IPS-NIHi7 (cell line): ENCODE results near the gene TENM4.

Experiments used
- DNase-seq: peaks from one replicate; pipeline ENCODE4 v3.0.0; 2012; ENCODE audit warnings: mixed read lengths; ENCODE audit errors: extremely low spot score

TENM4 gene

DNA sequence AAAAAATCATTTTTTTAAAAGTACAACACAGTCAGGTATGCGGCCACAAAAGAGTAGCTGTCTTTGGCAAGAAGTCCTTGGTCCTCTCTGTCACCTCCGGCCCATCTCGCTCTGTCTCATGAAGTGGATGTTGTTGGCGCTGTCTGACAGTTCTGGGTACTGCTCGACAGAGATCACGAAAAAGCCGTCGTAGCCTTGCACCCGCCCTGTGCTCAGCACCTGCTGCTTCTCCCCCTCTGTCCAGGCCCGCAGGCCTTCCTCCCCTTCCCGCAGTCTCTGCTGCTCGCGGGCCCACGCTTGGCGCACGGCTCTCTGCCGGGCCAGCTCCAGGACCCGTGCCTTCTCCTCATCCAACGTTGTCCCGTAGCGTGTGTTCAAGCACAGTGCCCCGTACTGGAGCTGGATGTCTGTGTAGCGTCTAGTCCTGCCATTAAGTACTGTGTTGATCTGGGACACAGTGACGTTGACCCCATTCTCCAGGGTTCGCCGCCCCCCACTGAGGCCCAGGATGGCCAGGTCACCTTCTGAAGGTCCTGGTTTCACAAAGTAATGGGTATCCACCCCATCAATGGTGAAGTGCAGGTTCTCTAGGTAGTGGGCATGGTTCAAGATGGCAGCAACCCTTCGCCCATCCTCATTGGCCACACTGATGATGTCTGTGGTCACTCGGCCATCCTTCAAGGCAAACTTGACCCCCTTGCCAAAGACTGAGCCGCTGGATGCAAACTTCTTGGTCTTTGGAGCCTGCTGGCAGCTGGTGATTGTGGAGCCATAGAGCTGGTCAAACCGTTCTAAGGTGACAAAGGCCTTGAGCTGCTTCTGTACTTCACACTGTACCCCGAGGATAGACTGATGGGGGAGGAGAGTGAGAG lies 782.6 kb downstream of the TENM4 start:
- no peak for DNase-seq

DNA sequence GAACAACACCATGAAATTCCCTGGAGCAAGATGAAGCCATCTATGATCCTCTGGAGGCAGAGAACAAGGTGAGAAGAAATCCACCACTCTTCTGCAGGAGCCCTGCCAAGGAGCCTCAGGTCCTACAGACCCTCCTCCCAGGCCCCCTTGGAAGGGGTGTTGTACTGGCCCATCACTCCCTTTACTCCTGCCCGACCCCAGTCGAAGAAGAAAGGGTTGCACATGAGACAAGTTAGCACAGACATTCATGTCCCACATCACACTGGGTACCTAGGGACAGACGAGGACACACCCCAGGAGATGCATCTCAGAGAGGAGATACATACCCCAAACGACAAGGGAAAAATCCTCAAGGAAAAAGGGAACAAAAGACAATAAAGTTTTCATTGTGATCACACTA lies 783.4 kb downstream of the TENM4 start:
- no peak for DNase-seq

DNA sequence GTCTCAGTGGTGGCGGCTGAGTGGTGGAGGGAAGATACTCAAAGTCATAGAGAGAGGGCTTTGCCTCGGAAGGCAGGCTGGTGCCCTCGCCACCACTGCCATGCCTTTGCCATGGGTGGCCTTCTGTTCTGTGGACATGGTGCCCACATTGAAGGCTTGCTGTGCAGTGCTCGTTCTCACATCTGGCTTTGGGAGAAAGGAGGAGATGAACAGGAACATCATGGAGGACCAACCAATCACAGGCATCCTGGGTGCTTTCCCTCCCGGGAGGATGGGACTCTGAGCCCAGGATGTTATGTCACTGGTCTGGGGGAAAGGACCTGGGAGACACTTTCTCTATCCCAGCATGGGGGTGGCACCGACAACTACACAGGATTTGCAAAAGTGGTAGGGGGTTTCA lies 783.8 kb downstream of the TENM4 start:
- no peak for DNase-seq

DNA sequence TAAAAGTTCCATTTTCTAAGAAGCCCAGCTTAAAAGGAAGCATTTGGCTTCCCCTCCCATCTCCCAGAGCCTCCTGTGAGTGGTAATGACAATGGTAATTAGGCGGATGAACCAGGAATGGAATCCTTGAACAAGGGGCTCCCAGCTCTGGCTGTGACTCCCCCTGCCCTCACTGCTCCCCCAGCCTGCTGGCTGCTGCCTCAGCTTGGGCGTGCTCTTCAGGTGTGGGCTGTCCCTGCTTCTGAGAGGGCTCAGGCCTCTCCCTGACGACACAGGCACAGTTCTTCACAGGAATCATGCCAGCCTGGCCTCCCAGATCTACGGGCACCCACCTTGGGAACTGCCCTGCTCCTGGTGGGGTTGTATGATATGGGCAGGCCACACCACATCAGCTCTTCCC lies 784.5 kb downstream of the TENM4 start:
- DNase-seq = no peak

DNA sequence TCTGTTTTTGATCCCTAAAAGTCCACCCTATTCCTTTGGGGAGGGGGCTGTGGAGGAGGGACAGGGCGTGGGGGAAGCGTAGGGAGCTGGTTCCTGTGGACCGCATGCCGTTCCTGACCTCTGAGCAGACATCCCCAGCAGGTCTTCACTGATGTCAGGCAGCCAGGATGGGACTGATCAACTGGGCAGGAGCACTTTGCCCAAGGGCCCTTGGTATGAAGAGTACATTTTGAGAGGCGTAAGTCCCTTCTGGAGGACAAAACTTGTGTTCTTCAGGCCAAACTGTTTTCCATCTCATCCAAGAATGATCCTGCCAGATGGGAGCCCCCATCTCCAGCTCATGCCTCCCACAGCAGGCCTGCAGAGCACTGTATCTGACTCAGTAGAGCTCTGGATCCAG lies 785.3 kb downstream of the TENM4 start:
- DNase-seq = no peak

DNA sequence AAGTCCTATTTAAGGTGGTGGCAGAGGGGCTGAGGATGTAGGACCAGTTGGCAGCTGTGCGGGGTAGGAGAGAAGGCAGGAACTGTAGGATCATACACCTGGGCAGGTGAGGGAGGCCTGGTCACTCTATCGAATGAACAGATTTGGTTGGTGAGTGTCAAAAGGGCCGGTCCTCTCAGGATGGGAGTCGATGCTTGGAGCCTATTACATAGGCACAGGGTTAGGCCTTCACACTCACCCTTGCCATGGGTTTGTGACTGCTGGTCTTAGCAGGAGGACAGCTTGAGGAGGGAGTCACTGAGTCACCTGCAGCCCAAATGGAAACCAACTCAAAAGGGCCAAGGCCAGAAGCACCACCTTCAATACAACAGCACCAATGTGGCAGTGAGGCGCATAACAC lies 786.0 kb downstream of the TENM4 start:
- no peak for DNase-seq

DNA sequence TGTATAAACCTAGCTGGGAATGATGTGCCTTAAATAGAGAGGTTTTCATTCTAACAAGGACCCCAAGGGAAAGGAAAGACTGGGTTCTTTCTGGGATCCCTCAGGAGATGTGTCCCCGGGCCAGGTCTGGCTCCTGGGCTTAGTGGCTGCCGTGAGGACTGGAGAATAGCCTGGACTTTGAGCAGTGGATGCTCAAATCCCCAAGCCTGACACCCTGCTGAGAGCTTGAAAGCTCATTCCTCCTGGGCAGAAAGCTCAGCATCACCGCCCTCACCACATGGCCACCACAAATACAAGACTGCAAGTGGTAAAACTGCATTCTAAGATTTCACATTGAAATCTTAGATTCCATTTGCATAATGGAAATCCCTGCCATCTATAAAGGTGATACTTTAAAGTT lies 786.8 kb downstream of the TENM4 start:
- peak; percentile 47 for DNase-seq

DNA sequence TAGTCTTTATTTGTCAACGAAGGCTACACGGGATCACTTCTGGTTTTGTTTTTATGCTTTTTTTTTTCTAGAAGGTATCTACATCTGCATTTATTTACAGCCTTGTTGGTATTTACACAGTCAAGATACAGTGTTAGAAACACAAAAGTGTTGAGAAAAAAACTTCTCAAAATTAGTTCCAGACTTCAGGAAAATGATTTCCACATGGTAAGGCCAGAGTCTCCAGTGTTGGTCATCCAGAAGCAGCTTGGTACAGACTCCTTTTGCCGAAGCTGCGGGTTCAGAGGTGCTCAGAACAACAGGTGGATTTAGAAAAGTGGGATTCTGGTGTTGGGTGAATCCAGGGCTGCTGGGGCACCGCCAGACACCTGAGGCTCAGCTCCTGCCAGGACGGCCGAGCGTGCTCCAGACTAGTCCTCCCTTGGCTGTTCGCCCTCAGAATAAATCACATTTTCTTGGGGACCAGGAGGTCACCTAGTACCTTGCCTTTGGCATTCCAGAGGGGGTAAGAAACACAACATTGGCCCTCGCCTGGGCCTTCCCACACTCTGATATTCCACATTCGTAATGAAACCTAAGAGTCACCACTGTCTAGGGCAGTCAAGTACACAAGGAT lies 787.4 kb downstream of the TENM4 start:
- DNase-seq = no peak

DNA sequence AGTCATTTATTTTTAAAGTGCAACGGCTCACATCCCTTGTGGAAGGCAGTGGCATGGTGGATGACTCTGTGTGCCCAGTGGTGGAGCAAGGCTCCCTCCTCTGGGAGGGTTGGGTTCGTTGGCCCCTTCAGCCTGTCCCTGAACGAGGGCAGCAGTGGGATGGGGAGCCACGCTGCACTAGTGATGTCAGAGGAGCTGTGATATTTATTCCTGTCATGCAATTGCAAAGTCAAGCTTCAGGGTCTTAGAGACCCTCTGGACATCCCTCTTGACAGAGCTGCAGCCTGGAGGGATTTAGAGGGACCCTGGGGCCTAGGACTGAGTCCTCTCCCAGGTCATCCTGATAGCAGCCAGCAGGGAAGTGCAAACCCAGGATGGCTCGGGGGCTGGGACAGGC lies 788.0 kb downstream of the TENM4 start:
- no peak for DNase-seq

DNA sequence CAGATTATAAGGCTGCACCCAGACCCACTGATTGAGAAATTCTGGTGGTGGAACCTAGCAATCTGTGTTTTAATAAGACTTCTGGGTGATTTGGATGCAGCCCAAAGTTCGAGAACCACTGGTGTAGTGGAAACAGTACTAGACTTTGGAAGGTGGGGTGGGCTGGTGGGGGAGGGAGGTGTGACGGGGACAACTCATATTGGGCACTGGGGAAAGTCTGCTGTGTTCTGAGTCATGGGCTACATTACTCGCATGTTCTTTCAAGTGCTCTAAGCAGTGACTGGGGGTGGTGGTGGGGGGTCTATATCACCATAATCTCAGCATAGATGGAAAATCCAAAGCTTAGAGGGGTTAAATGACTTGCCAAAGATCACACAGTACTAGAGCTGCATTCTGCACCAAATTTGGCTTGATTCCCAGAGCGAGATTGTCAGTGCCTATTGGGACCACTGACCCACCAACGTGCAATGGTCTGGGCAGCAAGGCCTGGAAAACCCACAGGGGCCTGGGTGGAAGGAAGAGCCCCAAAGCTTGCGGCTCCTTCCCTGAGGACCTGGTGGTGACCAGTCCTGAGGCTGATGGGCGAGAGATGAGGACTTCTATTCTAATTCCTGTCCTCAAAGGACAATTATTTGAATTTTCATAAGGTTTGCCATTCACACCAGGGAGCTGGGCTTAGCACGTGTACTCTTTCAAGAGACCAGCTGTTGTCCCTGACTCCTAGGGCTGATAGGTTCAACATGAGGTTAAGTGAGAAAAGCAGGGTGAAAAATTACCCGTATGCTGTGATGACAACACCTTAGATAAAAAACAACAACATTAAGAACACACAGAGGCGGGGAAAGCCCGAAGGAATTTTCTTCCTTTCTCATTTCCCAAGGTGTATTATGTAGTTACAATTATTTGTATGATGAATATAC lies 788.6 kb downstream of the TENM4 start:
- DNase-seq = no peak

DNA sequence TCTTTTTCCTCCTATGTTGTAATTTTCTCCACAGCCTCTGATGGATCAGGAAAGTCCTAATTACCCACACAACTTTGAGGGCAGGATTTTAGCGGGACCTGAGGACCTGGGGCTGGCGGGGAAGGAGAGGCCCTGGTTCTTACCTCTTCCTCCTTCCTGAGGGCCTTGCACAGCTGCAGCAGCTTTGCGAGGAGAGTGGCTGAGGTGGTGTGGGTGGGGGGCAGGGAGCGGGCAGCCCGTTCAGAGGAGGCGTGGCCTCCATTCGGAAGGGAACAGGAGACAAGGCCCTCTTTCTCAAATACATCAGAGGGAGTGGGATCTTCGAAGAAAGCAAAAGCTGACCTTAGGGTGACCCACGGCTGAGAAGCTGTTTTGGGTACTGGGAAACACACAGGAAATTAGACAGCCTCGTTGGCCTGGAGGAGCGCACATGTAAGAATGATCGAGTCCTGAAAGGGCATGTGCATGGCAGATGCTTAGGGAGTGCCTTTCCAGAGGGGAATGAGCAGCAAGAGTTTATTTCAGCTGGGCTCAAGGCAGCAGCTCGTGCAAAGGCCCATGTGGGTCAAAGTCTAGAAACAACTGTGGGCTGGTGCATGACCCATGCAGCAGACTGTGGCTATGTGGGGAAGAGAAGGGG lies 789.6 kb downstream of the TENM4 start:
- no peak for DNase-seq

DNA sequence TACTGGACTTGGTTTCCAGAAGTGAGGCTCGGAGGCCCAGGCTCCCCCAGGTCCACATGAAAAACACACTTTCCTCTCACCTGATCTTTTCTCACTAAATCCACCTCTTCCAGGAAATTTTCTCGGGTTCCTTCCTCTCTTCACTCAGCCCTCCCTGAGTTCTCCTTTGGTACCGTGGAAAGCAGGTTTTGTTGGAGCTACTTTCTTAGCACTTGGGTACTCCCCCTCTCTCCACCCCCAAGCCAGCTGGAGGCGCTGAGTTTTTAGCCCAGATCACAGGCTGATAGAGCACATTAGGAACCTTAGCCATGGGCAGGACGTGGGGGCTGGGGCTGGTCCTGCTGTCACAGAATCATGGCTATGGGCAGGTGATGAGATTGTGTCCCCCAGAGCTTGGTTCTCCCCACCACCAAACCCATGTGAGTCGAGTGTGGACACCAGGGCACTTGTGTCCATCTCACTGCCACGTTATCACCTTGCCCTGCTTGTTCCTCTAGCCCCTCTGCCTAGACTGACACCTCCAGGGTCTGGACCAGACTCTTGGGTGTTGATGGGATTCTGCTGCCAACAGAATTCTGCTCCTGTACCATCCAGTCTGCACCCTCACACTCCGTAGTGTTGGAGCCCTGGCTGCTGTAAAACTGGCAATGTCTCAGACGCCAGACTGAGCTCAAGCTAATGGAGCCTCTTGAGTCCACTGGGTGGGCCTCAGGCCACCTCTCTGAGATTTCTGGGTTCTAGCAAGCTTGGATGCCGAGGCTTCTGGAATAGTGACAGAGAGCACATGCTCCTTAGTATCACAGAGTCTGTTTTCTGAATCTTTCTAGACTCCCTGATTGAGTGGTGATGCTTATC lies 791.2 kb downstream of the TENM4 start:
- DNase-seq = no peak

DNA sequence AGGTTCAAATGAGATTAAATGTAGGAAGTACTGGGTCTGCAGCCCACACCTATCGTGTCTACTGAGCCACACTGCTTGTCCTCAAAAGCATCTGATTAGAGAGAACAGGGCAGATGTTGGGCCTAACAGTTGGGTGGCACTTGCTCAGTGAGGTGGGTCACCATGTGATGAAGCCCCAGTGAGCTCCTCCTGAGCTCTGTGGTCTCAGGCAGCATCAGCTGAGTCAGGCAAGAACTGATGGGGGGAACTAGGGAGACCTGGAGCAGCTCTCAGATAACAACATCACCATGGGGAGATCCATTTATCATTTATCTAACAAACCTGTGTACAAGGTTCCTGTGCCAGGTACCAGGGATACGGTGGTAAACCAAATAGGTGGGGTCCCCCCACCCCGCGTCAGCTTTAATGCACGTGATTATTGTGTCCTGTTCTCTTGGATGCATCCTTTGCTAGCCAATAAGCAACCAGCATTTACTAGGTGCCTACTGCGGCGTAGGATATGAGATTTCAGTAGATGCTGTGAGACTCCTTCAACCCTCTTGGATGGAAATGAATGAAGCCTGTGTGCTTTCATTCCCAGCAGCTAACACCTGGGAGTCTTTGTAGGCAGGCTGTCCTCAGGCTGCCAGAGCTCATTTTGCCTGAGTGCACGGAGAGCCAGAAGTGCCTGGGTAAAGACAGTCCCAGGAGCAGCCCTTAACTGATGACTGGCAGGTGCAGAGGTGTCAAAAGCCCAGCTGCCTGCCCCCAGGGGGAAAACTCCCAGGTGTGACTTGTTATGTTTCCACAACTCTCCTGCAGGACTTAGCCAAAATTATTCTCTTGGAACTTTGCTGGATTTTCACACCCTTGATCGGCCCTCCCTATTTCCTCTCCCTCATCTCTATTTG lies 792.6 kb downstream of the TENM4 start:
- peak; percentile 4 for DNase-seq

DNA sequence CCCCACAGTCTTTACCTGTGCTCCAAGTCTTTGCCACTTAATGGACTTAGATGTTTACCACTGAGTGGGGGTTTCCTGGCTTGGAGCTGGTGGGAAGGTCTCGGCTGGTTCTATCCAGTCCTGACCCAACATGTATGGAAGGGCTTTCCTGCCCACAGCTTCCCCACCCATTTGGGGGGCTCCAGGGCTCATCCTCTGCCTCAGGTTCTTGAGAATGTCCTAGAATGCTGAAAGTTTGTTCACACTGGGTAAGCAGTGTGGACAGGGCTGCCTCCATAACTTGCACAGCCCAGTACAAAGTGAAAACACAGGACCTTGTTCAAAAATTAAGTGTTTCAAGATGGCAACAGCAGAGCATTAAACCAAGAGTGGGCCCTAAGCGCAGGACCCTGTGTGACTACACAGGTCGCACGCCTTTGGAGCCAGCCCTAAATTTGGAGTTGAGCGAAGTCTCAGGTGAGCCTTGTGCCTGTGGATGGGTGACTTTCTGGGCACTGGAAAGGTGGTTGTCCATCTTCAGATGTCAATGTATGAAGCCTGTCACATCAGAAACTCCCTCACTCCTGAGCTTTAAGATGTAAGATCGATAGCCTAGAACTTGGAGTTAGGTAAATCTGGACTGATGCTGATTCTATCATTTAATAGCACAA lies 793.4 kb downstream of the TENM4 start:
- no peak for DNase-seq

DNA sequence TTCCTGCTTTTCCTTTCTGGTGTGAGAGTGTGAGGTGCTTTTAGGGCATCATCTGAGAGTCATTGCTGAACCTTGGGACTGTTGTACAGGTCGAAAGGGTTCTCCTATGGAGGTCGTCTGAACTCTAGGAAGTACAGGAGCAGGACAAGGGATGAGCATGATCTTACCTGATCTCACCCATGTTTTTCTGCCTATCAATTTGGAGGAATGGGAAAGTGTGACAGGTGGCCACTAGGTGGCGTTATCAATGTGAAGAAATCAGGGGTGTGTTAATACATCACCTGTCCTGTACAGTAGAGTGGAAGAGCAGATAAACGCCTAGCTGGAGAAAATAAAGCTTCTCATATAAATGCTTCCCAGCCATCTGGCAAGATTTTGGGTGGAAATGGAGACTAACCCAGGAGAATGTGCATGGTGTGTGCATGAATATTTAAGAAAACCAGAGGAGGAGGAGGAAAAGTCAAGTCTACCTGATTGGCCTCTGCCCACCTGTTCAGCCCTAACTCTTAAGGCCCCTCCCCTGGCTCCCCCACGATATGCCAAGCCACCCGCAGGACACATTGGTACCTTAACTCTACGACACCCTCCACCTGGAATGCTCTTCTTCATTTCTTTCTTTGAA lies 794.2 kb downstream of the TENM4 start:
- DNase-seq = peak; percentile 74

DNA sequence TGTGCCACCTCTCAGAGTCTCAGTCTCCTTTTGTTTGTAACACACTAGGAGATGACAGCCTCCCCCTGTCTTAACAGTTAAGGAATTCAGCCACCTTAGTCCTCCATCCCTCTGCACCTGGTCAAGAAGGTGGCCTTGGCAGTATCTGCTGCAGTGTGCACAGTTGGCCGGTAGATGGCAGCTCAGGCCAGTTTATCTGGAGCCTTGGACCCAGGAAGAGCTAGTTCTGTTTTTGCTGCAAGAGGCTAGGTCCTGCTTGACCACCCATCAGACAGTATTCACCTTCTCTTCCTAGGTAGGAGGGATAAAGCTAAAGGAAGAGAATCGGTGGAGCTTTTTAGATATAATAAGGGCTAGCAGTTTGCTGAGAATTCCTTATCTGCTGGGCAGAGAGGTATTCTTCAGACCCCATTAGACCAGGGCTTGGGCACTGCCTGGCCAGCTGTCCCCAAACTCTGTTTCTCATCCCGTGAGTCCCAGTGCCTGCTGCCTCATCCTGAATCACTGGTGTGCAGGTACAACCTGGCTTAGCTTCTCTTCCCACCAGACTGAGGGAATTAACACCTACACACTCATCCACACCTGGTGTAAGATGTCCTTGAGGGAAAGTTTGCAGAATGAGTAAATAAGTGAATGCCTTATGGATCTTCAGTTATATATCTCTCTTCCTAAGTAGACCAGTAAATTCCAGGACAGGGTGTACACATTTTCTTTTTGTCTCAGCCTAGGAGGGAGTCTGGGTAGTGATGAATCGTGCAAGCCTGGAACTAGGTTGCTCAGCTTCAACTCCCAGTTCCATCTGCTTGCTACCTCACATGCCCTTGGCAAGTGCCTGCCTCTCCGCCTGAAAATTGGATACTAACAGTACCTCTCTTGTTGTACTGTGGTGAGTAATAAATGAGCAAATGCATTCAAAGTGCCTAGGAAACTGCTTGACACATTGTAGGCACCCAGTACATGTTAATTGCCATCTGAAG lies 795.3 kb downstream of the TENM4 start:
- DNase-seq = peak; percentile 87

DNA sequence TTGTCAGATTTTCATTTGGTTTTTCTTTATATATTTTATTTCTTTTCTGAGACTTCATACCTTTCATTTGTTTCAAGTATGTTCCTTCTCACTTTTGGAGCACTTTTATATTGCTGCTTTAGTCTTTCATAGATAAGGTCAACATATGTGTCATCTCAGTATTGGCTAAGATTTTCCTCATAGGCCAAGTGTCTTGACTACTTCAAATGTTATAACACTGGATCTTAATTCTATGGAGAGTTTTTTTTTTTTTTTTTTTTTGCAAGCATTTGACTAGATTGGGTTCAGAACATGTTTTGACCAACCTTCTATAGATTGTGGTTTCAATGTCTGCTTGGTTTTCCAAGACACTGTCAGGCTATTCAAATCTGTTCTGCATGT lies 797.2 kb downstream of the TENM4 start:
- no peak for DNase-seq
